Caco-2 (cell line): Measurements from ENCODE around the gene WDR77. TPM values are rescaled to one million over a fixed set of nuclear protein-coding genes. Genes with fewer than 3 reads are reported as not detected.

Experiments used
- BruUV-seq: library from RNA; stranded (reverse); fragments of 400-500 nt; replicated peaks from 2 replicates; lab custom pipeline; 2021; lab: Mats Ljungman, UMichigan
- CTCF ChIA-PET: fragments of 300-600 bp; sonication (Branson Sonifier 250); formaldehyde crosslinking; loops from one replicate; lab custom pipeline; 2022; ENCODE audit warnings: antibody characterized with exemption; lab: Charles Lee
- POLR2A ChIA-PET: fragments of 300-600 bp; sonication (Branson Sonifier 250); formaldehyde crosslinking; loops from one replicate; lab custom pipeline; 2022; ENCODE audit warnings: antibody characterized with exemption; lab: Charles Lee
- DNase-seq, 2 experiments: peaks; one replicate each; pipeline versions ENCODE4 v3.0.0 to v3.0.0-alpha.2; 2020 to 2022
- H3K27me3 ChIP-seq: replicated peaks from 2 replicates; pipeline ENCODE4 v1.6.0; 2011; ENCODE audit warnings: low read length; ENCODE audit not compliant: control insufficient read depth, insufficient read depth
- H3K36me3 ChIP-seq: 2 replicates; pipeline ENCODE4 v1.5.1; 2011; ENCODE audit warnings: low read length; ENCODE audit not compliant: control insufficient read depth, insufficient read depth
- H3K4me1 ChIP-seq: fragments of 250-450 bp; sonication (Bioruptor Pico); 2 replicates; pipeline ENCODE4 v1.5.1; 2020; ENCODE audit warnings: mild to moderate bottlenecking
- H3K4me3 ChIP-seq: 2 replicates; pipeline ENCODE4 v1.5.1; 2011; ENCODE audit warnings: low read depth, mild to moderate bottlenecking, control low read depth, low read length
- H3K9me3 ChIP-seq: fragments of 250-450 bp; sonication (Bioruptor Pico); 2 replicates; pipeline ENCODE4 v1.5.1; 2020; ENCODE audit warnings: mild to moderate bottlenecking, moderate library complexity
- H3K27ac Mint-ChIP-seq: one replicate; pipeline ENCODE4 v1.8.0; 2022; ENCODE audit warnings: mixed read lengths; ENCODE audit not compliant: unreplicated experiment
- H3K27me3 Mint-ChIP-seq: one replicate; pipeline ENCODE4 v1.8.0; 2022; ENCODE audit warnings: mixed read lengths; ENCODE audit not compliant: insufficient read depth, unreplicated experiment
- H3K36me3 Mint-ChIP-seq: one replicate; pipeline ENCODE4 v1.8.0; 2022; ENCODE audit warnings: mild to moderate bottlenecking, mixed read lengths; ENCODE audit not compliant: insufficient read depth, unreplicated experiment
- H3K4me1 Mint-ChIP-seq: one replicate; pipeline ENCODE4 v1.8.0; 2022; ENCODE audit warnings: low read depth, mixed read lengths; ENCODE audit not compliant: unreplicated experiment
- H3K4me3 Mint-ChIP-seq: one replicate; pipeline ENCODE4 v1.8.0; 2022; ENCODE audit warnings: mild to moderate bottlenecking, moderate library complexity, mixed read lengths; ENCODE audit not compliant: unreplicated experiment
- H3K9me3 Mint-ChIP-seq: one replicate; pipeline ENCODE4 v1.8.0; 2022; ENCODE audit warnings: mixed read lengths; ENCODE audit not compliant: unreplicated experiment
- CTCF ChIP-seq, 2 experiments: fragments of 200-600 bp in 1 of 2; IDR thresholded peaks; 1 replicate in 1 of 2; 2 replicates in 1 of 2; pipeline versions ENCODE4 v1.5.1 to v1.8.0; 2011 to 2022; ENCODE audit warnings: antibody characterized with exemption in 1 of 2, control low read depth in 1 of 2, inconsistent platforms in 1 of 2, low read depth in 1 of 2, low read length in 1 of 2, mild to moderate bottlenecking in 1 of 2, moderate library complexity in 1 of 2; ENCODE audit not compliant: insufficient read depth in 1 of 2, severe bottlenecking in 1 of 2, unreplicated experiment in 1 of 2
- intact Hi-C: fragments of 100-400 bp; cut with micrococcal nuclease; formaldehyde crosslinking; loops from one replicate; pipeline ENCODE4 v1.10.0; 2022; ENCODE audit not compliant: unreplicated experiment
- total RNA-seq: library from RNA; stranded (reverse); gene quantifications from 2 replicates; pipeline ENCODE4 v1.2.3, GENCODE V29; 2022

Gene WDR77
- total RNA-seq, 1 experiment from 2014 or later, result 31.9 TPM

- Mint-ChIP-seq H3K9me3 (no peaks in the 10 kb centered on the region), H3K27me3 (no peaks in the 10 kb centered on the region), H3K36me3 (no peaks in the 10 kb centered on the region), H3K27ac (no peak overlapping the region), H3K4me1 (peaks cover 7% of the 10 kb centered on the region), H3K4me3 (no peak overlapping the region)
- intact Hi-C loops, result loop anchor here (1.0 to 5.0 kb wide), 2 partner anchors 53 to 177 kb away; no protein-coding TSS in a partner anchor
- Histone ChIP-seq H3K27me3 (no peaks in the 10 kb centered on the region), H3K4me1 (peaks cover 3% of the 10 kb centered on the region; the same call in 1 of the 2 replicates), H3K36me3 (no peaks in the 10 kb centered on the region; the same call in 1 of the 2 replicates), H3K4me3 (no peak overlapping the region), H3K9me3 (no peaks in the 10 kb centered on the region)
- ChIA-PET CTCF (interaction anchor here (0.6 to 1.9 kb wide), 4 partner anchors 18 to 731 kb away, joined by 3 to 13 read pairs (median 4); no protein-coding TSS in a partner anchor), POLR2A (interaction anchor here (0.6 to 1.3 kb wide), 3 partner anchors 15 to 257 kb away, joined by 3 to 4 read pairs (median 3); no protein-coding TSS in a partner anchor)
- DNase-seq, result peak in 1 of 2 experiments; percentile 60
- no TSS peak for BruUV-seq
- TF ChIP-seq CTCF (IDR thresholded peaks at IDR 0.05; ENCODE audit: insufficient read depth in 1 of 2, low read depth in 1 of 2, low read length in 1 of 2, severe bottlenecking in 1 of 2, unreplicated experiment in 1 of 2), result peak; percentile 28 to 31
These were observed 49.1 kb downstream of the WDR77 start for GRCh38 chr1:111399792-111400610.

GRCh38 chr1:111392460-111392945, 56.6 kb downstream of the WDR77 start:
- H3K9me3 ChIP-seq, result no peaks in the 10 kb centered on the region
- H3K4me3 Mint-ChIP-seq, result no peak overlapping the region
- TF ChIP-seq CTCF (IDR thresholded peaks at IDR 0.05; ENCODE audit: insufficient read depth in 1 of 2, low read depth in 1 of 2, low read length in 1 of 2, severe bottlenecking in 1 of 2, unreplicated experiment in 1 of 2), result no peak
- ChIA-PET POLR2A (no interaction called here), CTCF (no interaction called here)
- H3K4me1 Mint-ChIP-seq, result no peaks in the 10 kb centered on the region
- no peaks in the 10 kb centered on the region for H3K36me3 Mint-ChIP-seq
- H3K36me3 ChIP-seq, result no peaks in the 10 kb centered on the region
- no peaks in the 10 kb centered on the region for H3K27me3 Mint-ChIP-seq
- intact Hi-C loops, result no loop called here
- no peaks in the 10 kb centered on the region for H3K27me3 ChIP-seq
- H3K27ac Mint-ChIP-seq, result no peak overlapping the region
- no peak for DNase-seq
- no peaks in the 10 kb centered on the region for H3K9me3 Mint-ChIP-seq
- no peaks in the 10 kb centered on the region for H3K4me1 ChIP-seq
- no TSS peak for BruUV-seq
- no peak overlapping the region for H3K4me3 ChIP-seq

GRCh38 chr1:111392042-111392441, 57.0 kb downstream of the WDR77 start:
- ChIA-PET POLR2A (no interaction called here), CTCF (no interaction called here)
- no peaks in the 10 kb centered on the region for H3K27me3 ChIP-seq
- H3K27ac Mint-ChIP-seq, result no peak overlapping the region
- no peaks in the 10 kb centered on the region for H3K4me1 Mint-ChIP-seq
- no peaks in the 10 kb centered on the region for H3K9me3 Mint-ChIP-seq
- no peaks in the 10 kb centered on the region for H3K27me3 Mint-ChIP-seq
- DNase-seq, result no peak
- H3K4me3 Mint-ChIP-seq, result no peak overlapping the region
- no peak overlapping the region for H3K4me3 ChIP-seq
- H3K9me3 ChIP-seq, result no peaks in the 10 kb centered on the region
- H3K4me1 ChIP-seq, result no peaks in the 10 kb centered on the region
- TF ChIP-seq CTCF (IDR thresholded peaks at IDR 0.05; ENCODE audit: insufficient read depth in 1 of 2, low read depth in 1 of 2, low read length in 1 of 2, severe bottlenecking in 1 of 2, unreplicated experiment in 1 of 2), result no peak
- no peaks in the 10 kb centered on the region for H3K36me3 Mint-ChIP-seq
- H3K36me3 ChIP-seq, result no peaks in the 10 kb centered on the region
- intact Hi-C loops, result no loop called here
- no TSS peak for BruUV-seq

Other genes starting within 250 kb of the WDR77 start
- gene DENND2D, start 248.6 kb downstream of the WDR77 start, total RNA-seq, result 20.4 and 23.2 TPM in 2 replicates
- not detected in 2 replicates for gene CHI3L2, start 221.5 kb downstream of the WDR77 start, total RNA-seq
- gene CHIA, start 158.4 kb downstream of the WDR77 start, total RNA-seq, result not detected in 2 replicates
- 0.51 and 0.73 TPM in 2 replicates for gene OVGP1, start 21.5 kb downstream of the WDR77 start, total RNA-seq
- gene ATP5PB, start 208 bp upstream of the WDR77 start, total RNA-seq, result 194 and 219 TPM in 2 replicates
- 0.63 and 0.66 TPM in 2 replicates for gene C1orf162, start 24.7 kb upstream of the WDR77 start, total RNA-seq
- gene ADORA3, start 54.4 kb upstream of the WDR77 start, total RNA-seq, result not detected in 2 replicates
- 0.35 and 0.88 TPM in 2 replicates for gene TMIGD3, start 54.4 kb upstream of the WDR77 start, total RNA-seq
- 60.1 and 64.1 TPM in 2 replicates for gene RAP1A, start 170.5 kb upstream of the WDR77 start, total RNA-seq